ENCODE data around the gene HS2ST1.

Gene HS2ST1

DNA sequence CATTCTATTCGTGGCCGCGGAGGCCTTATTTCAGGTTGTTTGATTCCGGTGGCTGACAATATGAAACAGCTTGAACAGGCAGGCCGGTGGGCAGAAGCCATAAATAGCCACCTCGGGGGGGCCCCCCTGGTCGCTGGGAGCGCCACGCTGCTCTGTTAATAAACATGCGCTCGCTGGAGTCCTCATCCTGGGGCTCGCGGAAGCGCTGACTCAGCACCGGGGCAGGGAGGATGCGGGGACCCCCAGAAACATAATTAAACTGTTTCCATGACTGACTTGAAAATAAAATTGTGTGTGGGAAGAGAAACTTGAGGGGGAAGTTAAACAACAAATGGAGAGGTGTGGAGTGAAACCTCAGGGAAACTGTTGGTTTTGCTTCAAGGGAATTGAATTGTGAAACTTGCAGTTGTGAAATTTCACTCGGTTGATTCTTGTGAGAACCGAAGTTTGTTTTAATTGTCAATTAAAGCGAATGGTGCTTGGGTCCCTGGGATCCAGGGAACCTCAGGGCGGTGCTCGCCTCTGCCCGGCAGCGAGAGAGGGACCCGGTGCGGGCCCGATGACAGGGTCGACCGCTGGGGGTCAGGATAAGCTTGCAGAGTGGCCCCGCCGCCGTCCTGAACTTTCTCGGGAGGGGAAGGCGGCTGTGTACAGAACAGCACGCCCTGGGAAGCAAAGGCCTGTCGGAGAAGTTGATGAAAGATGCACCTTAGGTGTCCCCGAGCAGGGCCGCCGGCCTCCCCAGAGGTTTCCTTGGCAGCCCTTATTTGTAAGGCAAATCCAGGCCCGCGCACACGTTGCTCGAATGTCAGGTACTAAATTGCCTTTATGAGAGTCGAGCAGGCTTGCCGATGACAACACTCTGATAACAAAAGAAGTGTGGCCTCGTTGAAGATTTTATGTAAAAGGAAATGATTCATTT is 237.3 kb downstream of the HS2ST1 start:
- H3K4me3 ChIP-seq (ENCODE audit: low read depth, low read length) = peak overlapping the region; percentile 53
- DNase-seq (ENCODE audit: low read depth) = peak; percentile 78
- TF ChIP-seq, protein P1, sequence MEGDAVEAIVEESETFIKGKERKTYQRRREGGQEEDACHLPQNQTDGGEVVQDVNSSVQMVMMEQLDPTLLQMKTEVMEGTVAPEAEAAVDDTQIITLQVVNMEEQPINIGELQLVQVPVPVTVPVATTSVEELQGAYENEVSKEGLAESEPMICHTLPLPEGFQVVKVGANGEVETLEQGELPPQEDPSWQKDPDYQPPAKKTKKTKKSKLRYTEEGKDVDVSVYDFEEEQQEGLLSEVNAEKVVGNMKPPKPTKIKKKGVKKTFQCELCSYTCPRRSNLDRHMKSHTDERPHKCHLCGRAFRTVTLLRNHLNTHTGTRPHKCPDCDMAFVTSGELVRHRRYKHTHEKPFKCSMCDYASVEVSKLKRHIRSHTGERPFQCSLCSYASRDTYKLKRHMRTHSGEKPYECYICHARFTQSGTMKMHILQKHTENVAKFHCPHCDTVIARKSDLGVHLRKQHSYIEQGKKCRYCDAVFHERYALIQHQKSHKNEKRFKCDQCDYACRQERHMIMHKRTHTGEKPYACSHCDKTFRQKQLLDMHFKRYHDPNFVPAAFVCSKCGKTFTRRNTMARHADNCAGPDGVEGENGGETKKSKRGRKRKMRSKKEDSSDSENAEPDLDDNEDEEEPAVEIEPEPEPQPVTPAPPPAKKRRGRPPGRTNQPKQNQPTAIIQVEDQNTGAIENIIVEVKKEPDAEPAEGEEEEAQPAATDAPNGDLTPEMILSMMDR (conservative IDR thresholded peaks at IDR 0.05; ENCODE audit: low read depth, low read length) = peak; percentile 60

- DNase-seq (ENCODE audit: low read depth) = no peak
- no peak overlapping the region for H3K4me3 ChIP-seq (ENCODE audit: low read depth, low read length)
- TF ChIP-seq, protein P1 (conservative IDR thresholded peaks at IDR 0.05; ENCODE audit: low read depth, low read length) = no peak
These were observed 239.9 kb downstream of the HS2ST1 start for GRCh38 chr1:87154384-87154783.

DNA sequence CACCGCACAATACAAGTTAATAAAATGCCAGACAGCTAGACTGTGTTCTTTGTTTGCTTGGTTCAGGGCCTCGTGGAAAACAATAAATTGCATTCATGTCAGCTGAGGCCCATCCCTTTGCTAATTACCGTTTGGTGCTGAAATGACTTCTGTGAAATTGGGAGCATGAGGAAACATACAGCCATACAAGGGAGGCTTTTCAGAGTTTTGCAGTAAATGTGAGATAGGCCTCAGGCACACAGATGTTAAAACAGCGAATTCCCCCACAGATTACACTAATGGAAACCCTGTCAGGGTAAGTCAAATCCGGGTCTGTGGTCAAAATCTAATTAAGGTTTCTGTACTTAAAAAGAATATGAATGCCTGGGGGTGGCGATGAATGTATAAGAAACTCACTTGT is 240.7 kb downstream of the HS2ST1 start:
- TF ChIP-seq, protein P1 (conservative IDR thresholded peaks at IDR 0.05; ENCODE audit: low read depth, low read length) = no peak
- DNase-seq (ENCODE audit: low read depth) = no peak
- H3K4me3 ChIP-seq (ENCODE audit: low read depth, low read length) = no peak overlapping the region

- H3K4me3 ChIP-seq (ENCODE audit: low read depth, low read length) = no peak overlapping the region
- DNase-seq (ENCODE audit: low read depth) = no peak
- TF ChIP-seq, protein P1 (conservative IDR thresholded peaks at IDR 0.05; ENCODE audit: low read depth, low read length) = no peak
These were observed 241.2 kb downstream of the HS2ST1 start for GRCh38 chr1:87155648-87156047.

GRCh38 chr1:87156124-87156523 is 241.7 kb downstream of the HS2ST1 start:
- no peak overlapping the region for H3K4me3 ChIP-seq (ENCODE audit: low read depth, low read length)
- no peak for DNase-seq (ENCODE audit: low read depth)
- TF ChIP-seq, protein P1 (conservative IDR thresholded peaks at IDR 0.05; ENCODE audit: low read depth, low read length) = no peak

- DNase-seq (ENCODE audit: low read depth) = peak; percentile 4
- TF ChIP-seq, protein P1 (conservative IDR thresholded peaks at IDR 0.05; ENCODE audit: low read depth, low read length) = no peak
- H3K4me3 ChIP-seq (ENCODE audit: low read depth, low read length) = no peak overlapping the region
These were observed 245.0 kb downstream of the HS2ST1 start for GRCh38 chr1:87159378-87159915.
